Placental epithelial cell (primary cell): ENCODE results near the gene TULP1. TPM values are rescaled to one million over a fixed set of nuclear protein-coding genes. Genes with fewer than 3 reads are reported as not detected.

Experiments
- small RNA-seq: library from RNA; depleted of rRNA; stranded (forward); fragments of <200 nt; gene quantifications from one replicate; pipeline ENCODE3, GENCODE V24; 2012
- total RNA-seq: library from RNA; depleted of rRNA; stranded (reverse); fragments of >200 nt; gene quantifications from 2 replicates; pipeline ENCODE4 v1.2.3, GENCODE V29; 2012

The TULP1 gene
- total RNA-seq = not detected in 2 replicates

DNA sequence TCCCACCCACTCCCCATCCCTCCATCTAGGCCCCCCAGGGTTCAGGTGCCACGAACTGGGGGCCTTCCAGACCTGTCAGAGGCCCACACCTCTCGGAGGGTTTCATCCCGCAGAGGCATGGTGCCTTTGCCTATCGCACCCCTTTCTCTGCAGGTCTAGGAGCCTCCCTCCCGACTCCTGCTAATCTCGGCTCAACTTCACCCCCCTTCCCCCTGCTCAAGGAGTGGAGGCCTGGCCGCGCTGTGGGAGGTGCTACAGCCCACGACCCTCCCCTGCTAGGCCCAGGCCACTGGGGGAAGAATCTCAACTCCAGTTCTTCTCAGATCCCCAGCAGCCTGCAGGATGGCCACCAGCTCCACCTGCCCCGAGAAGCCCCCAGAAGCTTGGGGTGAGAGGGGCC, at the start of gene TULP1:
TULP1 (minus strand) TSS at position 157 of the 400 bp plus-strand sequence; CDS start at position 119, 38 bp downstream.

DNA sequence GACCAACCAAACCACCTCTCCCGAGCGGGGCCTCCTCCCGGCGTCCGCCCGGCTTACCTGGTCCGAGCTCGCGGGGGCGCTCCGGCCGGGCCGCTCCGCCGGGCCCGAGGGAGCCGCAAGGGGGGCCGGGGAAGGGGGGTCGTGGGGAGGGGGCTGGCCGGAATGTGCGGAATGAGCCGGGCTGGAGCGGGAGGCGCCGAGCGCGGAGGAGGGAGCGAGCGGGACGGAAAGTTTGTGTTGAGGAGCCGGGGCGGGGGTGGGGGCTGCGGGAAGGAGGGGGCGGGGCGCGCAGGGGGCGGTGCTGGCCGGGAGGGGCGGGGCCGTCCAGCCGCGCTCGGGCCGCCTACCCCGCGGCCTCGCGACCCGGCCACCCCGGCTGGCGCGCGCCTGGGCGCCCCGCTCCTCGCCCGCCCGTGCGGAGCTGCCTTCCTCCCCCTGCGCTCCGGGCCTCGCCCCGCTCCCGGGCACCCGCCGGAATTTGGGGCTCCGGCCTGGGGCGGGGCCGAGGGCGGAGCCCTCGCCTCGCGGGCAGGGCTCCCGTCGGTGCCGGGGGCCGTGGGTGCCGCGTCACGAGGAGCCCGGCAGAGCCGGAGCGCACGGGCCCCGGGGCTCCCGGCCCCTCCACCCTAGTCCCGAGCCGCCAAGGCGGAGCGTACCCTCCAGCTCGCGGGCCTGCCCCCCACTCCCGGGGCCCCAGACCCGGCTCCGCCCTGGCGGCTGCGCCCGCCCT, 15.7 kb downstream of the TULP1 start, which contains the start of gene TEAD3:
TEAD3 (minus strand) TSS at position 239 of the 730 bp plus-strand sequence.

DNA sequence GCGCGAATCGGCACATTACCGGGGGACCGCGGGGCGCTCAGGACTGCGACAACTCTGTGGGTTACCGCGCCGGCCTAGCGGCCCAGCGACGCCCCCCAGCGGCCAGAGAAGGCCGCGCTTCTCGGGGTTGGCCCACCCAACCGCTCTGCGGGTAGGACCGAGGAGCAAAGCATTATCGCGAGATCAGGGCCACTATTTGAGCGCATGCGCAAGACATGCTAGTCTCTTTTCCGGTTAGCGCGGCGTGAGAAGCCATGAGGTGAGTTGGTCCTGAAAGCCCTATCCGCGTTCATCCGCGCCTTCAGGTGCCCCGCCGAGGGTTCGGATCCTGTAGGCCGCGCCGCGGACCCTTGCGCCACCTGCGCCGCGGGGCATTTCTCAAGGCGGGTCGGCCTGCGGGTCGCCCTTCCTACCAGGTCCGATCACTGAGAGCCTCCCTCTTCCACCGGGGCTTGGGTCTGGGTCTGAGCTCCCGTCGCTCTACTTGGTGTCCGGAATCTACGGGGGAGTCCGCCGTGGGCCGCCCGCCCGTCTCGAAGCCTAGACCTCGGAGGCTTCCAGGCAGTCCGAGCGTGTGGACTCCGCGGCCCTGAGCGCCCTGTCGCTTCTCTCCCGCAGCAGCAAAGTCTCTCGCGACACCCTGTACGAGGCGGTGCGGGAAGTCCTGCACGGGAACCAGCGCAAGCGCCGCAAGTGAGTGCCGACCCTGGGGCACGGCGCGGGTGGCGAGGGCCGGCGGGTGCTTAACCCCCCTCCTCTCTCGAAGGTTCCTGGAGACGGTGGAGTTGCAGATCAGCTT, 44.3 kb downstream of the TULP1 start, which contains the start of gene RPL10A:
RPL10A (plus strand) TSS at position 221 of the 799 bp plus-strand sequence; CDS start at position 255, 34 bp downstream.

DNA sequence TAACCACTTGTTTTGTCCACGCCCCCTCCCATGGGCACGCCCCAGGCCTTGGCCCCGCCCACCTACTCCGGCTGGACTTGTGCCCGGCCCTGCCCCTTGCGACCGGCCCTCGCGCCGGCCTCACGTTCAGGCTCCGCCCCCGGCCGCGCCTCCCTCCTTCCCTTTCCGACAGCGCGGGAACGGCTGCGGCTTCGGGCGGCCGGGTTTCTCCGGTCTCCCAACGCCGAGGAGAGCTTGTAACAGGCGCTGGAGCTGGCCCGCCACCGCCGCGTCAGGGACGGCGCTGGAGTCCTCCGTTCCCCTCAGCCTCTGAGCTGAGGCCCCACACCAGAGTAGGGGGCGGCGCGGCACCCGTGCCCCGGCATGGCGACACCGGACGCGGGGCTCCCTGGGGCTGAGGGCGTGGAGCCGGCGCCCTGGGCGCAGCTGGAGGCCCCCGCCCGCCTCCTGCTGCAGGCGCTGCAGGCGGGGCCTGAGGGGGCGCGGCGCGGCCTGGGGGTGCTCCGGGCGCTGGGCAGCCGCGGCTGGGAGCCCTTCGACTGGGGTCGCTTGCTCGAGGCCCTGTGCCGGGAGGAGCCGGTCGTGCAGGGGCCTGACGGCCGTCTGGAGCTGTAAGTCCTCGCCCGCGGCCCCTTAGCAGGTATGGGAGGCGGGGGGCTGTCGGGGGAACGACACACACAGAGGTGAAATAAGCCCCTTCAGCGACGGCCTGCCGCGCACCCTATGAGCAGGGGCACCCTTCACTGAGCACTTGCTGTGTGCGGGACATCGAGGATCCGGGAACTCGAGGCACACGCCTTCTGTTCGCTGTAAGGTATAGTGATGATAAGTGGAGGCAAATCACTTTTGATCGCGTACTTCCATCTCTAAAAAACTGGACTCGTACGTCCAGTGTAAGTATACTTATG, 60.3 kb downstream of the TULP1 start, which contains the start of gene FANCE:
FANCE (plus strand) TSS at position 156 of the 908 bp plus-strand sequence; CDS start at position 364, 208 bp downstream.

Small RNA genes lying within 50 kb of the gene (small RNA-seq; reads per million reads assigned to genes)
- gene MIR7111 = 0.37 reads per million, percentile 15 among the genes with 10 or more reads in this experiment

Other genes with a start within 250 kb of the TULP1 start
- gene DEF6, start 215.1 kb downstream of the TULP1 start, total RNA-seq = 10.1 and 15.3 TPM in 2 replicates
- gene PPARD, start 170.3 kb downstream of the TULP1 start, total RNA-seq = 7.1 and 10.5 TPM in 2 replicates
- 7.4 and 9.0 TPM in 2 replicates for gene FANCE, start 60.6 kb downstream of the TULP1 start, total RNA-seq
- gene RPL10A, start 44.5 kb downstream of the TULP1 start, total RNA-seq = 907 and 2,843 TPM in 2 replicates
- 44.4 and 47.5 TPM in 2 replicates for gene TEAD3, start 15.8 kb downstream of the TULP1 start, total RNA-seq
- gene FKBP5, start 176.0 kb upstream of the TULP1 start, total RNA-seq = 75.4 and 82.8 TPM in 2 replicates
- 0.65 and 0.79 TPM in 2 replicates for gene ARMC12, start 224.1 kb upstream of the TULP1 start, total RNA-seq